ENCODE results near the gene BPIFB2. TPM values are rescaled to one million over a fixed set of nuclear protein-coding genes. Genes with fewer than 3 reads are reported as not detected.

The BPIFB2 gene
- polyA plus RNA-seq, 1 donor from 2014 or later: not detected

GRCh38 chr20:32977281-32978008, 30.1 kb upstream of the BPIFB2 start:
- Histone ChIP-seq H3K4me2 (ENCODE audit: low read length) (no peak overlapping the region), H3K9me3 (ENCODE audit: low read length) (no peaks in the 10 kb centered on the region), H3K27me3 (ENCODE audit: insufficient read depth, low read depth, low read length) (no peaks in the 10 kb centered on the region), H3K9ac (ENCODE audit: low read length) (no peak overlapping the region), H3F3A (ENCODE audit: insufficient read depth, low read length, poor library complexity, severe bottlenecking) (no peaks in the 10 kb centered on the region), H3K36me3 (ENCODE audit: insufficient read depth, low read length) (no peaks in the 10 kb centered on the region), H2AFZ (ENCODE audit: low read depth, low read length) (no peak overlapping the region), H3K9me2 (ENCODE audit: insufficient read depth, low read length) (no peaks in the 10 kb centered on the region), H3K4me3 (ENCODE audit: low read length) (no peak overlapping the region), H4K20me1 (ENCODE audit: insufficient read depth) (no peaks in the 10 kb centered on the region), H3K27ac (ENCODE audit: low read length) (no peak overlapping the region), H3K79me2 (replicated peaks; ENCODE audit: insufficient read depth, low read length) (no peaks in the 10 kb centered on the region)
- no peak for TF ChIP-seq MXI1 (conservative IDR thresholded peaks at IDR 0.05; ENCODE audit: poor library complexity, severe bottlenecking)
- TF ChIP-seq RAD21 (conservative IDR thresholded peaks at IDR 0.05): no peak
- TF ChIP-seq REST (IDR thresholded peaks at IDR 0.05; ENCODE audit: borderline replicate concordance): no peak
- TF ChIP-seq POLR2AphosphoS5 (IDR thresholded peaks at IDR 0.05): no peak
- no peak for TF ChIP-seq CTCF (IDR thresholded peaks at IDR 0.05; ENCODE audit: poor library complexity, severe bottlenecking)
- no peak for TF ChIP-seq EP300 (conservative IDR thresholded peaks at IDR 0.05; ENCODE audit: poor library complexity, severe bottlenecking)
- no peak for TF ChIP-seq EZH2 (IDR thresholded peaks at IDR 0.05; ENCODE audit: borderline replicate concordance, insufficient read depth, low read length, poor library complexity, severe bottlenecking)

GRCh38 chr20:32978009-32978335, 29.5 kb upstream of the BPIFB2 start:
- H3K9ac ChIP-seq (ENCODE audit: low read length): no peak overlapping the region

More at GRCh38 chr20:32978009-32978335, 29.5 kb upstream of the BPIFB2 start:
- Histone ChIP-seq H3K4me3 (ENCODE audit: low read length) (no peak overlapping the region), H4K20me1 (ENCODE audit: insufficient read depth) (no peaks in the 10 kb centered on the region), H3F3A (ENCODE audit: insufficient read depth, low read length, poor library complexity, severe bottlenecking) (no peaks in the 10 kb centered on the region), H3K27me3 (ENCODE audit: insufficient read depth, low read depth, low read length) (no peaks in the 10 kb centered on the region), H2AFZ (ENCODE audit: low read depth, low read length) (no peak overlapping the region), H3K9me2 (ENCODE audit: insufficient read depth, low read length) (no peaks in the 10 kb centered on the region), H3K27ac (ENCODE audit: low read length) (no peak overlapping the region), H3K9me3 (ENCODE audit: low read length) (no peaks in the 10 kb centered on the region), H3K4me2 (ENCODE audit: low read length) (no peak overlapping the region), H3K36me3 (ENCODE audit: insufficient read depth, low read length) (no peaks in the 10 kb centered on the region), H3K79me2 (replicated peaks; ENCODE audit: insufficient read depth, low read length) (no peaks in the 10 kb centered on the region)
- TF ChIP-seq EP300 (conservative IDR thresholded peaks at IDR 0.05; ENCODE audit: poor library complexity, severe bottlenecking) (no peak), TAF1 (IDR thresholded peaks at IDR 0.05; ENCODE audit: low read depth) (no peak), SMC3 (conservative IDR thresholded peaks at IDR 0.05; ENCODE audit: poor library complexity) (no peak), POLR2AphosphoS5 (IDR thresholded peaks at IDR 0.05) (no peak), EZH2 (IDR thresholded peaks at IDR 0.05; ENCODE audit: borderline replicate concordance, insufficient read depth, low read length, poor library complexity, severe bottlenecking) (no peak), RAD21 (conservative IDR thresholded peaks at IDR 0.05) (no peak), MXI1 (conservative IDR thresholded peaks at IDR 0.05; ENCODE audit: poor library complexity, severe bottlenecking) (no peak), CTCF (IDR thresholded peaks at IDR 0.05; ENCODE audit: poor library complexity, severe bottlenecking) (no peak), REST (IDR thresholded peaks at IDR 0.05; ENCODE audit: borderline replicate concordance) (no peak)

Data from neural cell (in vitro differentiated cells).